Measurements from ENCODE around the gene SLCO1B3.

DNA sequence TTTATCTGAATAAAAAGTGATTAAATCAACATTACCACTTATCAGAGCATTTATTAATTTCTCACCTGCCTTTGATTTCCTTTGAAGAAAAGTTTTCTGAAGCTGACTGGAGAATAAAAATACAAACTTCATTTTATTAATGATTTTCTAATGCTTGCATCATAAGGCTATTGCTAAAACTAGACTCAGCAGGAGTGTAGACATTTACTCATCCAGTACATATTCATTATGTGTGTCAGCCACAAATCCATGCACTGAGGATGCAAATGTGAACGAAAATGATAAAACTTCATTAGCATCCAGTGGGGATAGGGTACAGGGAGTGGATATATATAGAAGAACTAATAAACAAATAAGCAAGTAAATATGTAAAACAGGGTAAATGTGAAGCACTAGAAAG, 74.6 kb downstream of the SLCO1B3 start:
- TF ChIP-seq CTCF (IDR thresholded peaks at IDR 0.05; ENCODE audit: control extremely low read depth in 1 of 3, insufficient read depth in 1 of 3, low read depth in 1 of 3, low read length in 3 of 3) (no peak), JUND (IDR thresholded peaks at IDR 0.05; ENCODE audit: low read length) (no peak), USF2 (IDR thresholded peaks at IDR 0.05; ENCODE audit: low read length) (no peak), MAX (IDR thresholded peaks at IDR 0.05) (no peak), POLR2A (IDR thresholded peaks at IDR 0.05; ENCODE audit: control extremely low read depth in 1 of 2, low read depth in 2 of 2, low read length in 2 of 2) (no peak), SP1 (IDR thresholded peaks at IDR 0.05; ENCODE audit: low read depth, low read length) (no peak)

All from H1 (cell line).